ENCODE data around the gene SMCP.

DNA sequence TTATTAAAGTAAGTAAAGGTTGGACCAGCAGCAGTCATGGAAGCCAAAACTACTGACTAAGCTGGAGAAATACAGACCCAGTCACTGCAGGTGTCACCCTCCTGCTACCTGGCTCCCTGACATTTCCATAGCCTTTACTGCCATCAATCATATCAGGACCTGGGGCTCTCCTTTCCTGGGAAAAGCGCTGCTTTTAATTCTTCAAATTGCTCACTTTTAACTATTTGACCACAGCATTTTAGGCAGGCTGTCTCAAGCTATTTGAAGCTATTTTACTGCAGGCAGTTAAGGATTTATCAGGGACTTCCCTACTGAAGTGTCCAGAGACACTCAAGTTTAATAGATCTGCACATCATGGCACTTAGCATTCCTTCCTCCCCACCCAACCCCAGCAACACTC lies 34.3 kb downstream of the SMCP start:
- TF ChIP-seq CTCF (IDR thresholded peaks at IDR 0.05) (no peak), POLR2A (IDR thresholded peaks at IDR 0.05; ENCODE audit: low read depth) (no peak), EP300 (IDR thresholded peaks at IDR 0.05) (no peak)

Data from esophagus muscularis mucosa (tissue), 4 donors.